Left lung (tissue), 10 donors: ENCODE results near the gene FHAD1. TPM values are rescaled to one million over a fixed set of nuclear protein-coding genes. Genes with fewer than 3 reads are reported as not detected.
A peak's percentile ranks its signal among the peaks of the same experiment; 100 is the strongest.
"Not testable (repeated sequence)": the region's sequence is repeated elsewhere in the genome, so short reads cannot be mapped to it uniquely, and the experiment has no call there.

Experiments
- ATAC-seq: fragments of 200-7000 bp; cut with Tn5 transposase; one replicate; pipeline ENCODE4 v1.9.1; 2020; ENCODE audit warnings: moderate library complexity
- DNase-seq, 4 donors: peaks; one replicate each; pipeline ENCODE4 v3.0.0-alpha.2; 2013 to 2020
- H3K27ac ChIP-seq, 2 donors: fragments of 200-600 bp; sonication (generic) in 1 of 2; one replicate each; pipeline versions ENCODE4 v1.5.0 to v1.8.0; 2020 to 2021
- H3K27me3 ChIP-seq, 2 donors: fragments of 200-600 bp; sonication (generic) in 1 of 2; one replicate each; pipeline versions ENCODE4 v1.5.0 to v1.8.0; 2020 to 2021
- H3K36me3 ChIP-seq, 2 donors: fragments of 200-600 bp; sonication (generic) in 1 of 2; one replicate each; pipeline versions ENCODE4 v1.5.0 to v1.8.0; 2020 to 2021
- H3K4me1 ChIP-seq, 2 donors: fragments of 200-600 bp; one replicate each; pipeline ENCODE4 v1.8.0; 2021
- H3K4me3 ChIP-seq, 2 donors: fragments of 200-600 bp; sonication (generic) in 1 of 2; one replicate each; pipeline versions ENCODE4 v1.5.0 to v1.8.0; 2020 to 2021; ENCODE audit warnings: mild to moderate bottlenecking in 1 of 2
- H3K9me3 ChIP-seq, 2 donors: fragments of 200-600 bp; sonication (generic) in 1 of 2; one replicate each; pipeline versions ENCODE4 v1.5.0 to v1.8.0; 2020 to 2021
- intact Hi-C, 2 donors: fragments of 100-400 bp; cut with DNase I; formaldehyde crosslinking; loops; one replicate each; pipeline versions ENCODE4 v1.11.2 to v1.14.2; 2022
- polyA plus RNA-seq, 6 donors: library from polyadenylated mRNA; unstranded; fragments of 120-200 nt; gene quantifications; one replicate each; pipeline ENCODE4 v1.2.1, GENCODE V29; 2013; ENCODE audit not compliant: insufficient read length in 6 of 6
- total RNA-seq, 2 donors: library from RNA; stranded (reverse); fragmentation: NEBNext Ultra II Directional; extraction: Animal tissue kit (Norgen Biotek cat#: 25700); gene quantifications; one replicate each; pipeline ENCODE4 v1.2.1, GENCODE V29; 2021
- TF ChIP-seq, protein P1 (sequence below), 2 donors: fragments of 200-600 bp; sonication (generic) in 1 of 2; IDR thresholded peaks; one replicate each; pipeline versions ENCODE4 v1.5.0 to v1.8.0; 2021; ENCODE audit warnings: antibody characterized with exemption in 2 of 2
- donor health status: DM: no; HTN: yes; CAD: no.
- donor health status: DM: no; HTN: no; CAD: no.

The FHAD1 gene
- total and polyA plus RNA-seq, 8 donors: 1.1 to 8.5 (median 3.9) TPM

DNA sequence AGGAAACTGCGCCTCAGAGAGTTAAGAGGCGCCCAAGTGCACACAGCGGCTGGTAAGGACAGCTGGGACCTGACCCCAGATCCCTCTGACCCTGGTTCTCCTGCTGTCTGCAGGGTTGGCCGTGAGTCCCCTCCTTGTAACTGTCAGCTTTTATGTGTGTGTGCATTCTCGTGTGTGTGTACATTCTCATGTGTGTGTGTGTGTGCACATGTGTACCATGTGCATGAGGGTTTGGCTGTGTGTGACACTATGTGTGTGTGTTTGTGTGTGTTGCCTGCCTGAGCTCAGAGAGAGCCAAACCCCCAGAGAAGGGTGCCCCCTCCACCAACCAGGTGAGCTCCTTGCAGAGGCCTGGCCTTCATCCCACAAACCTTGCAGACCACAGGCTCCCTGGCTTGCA lies 136.8 kb downstream of the FHAD1 start:
- Histone ChIP-seq H3K36me3 (no peaks in the 10 kb centered on the region), H3K27ac (no peak overlapping the region), H3K9me3 (no peaks in the 10 kb centered on the region), H3K27me3 (peaks cover 0 to 45% of the 10 kb centered on the region in 2 donors), H3K4me1 (peaks cover 5 to 14% of the 10 kb centered on the region in 2 donors), H3K4me3 (no peak overlapping the region)
- no peak for DNase-seq
- intact Hi-C loops: no loop called here
- no peak for ATAC-seq
- TF ChIP-seq, protein P1, sequence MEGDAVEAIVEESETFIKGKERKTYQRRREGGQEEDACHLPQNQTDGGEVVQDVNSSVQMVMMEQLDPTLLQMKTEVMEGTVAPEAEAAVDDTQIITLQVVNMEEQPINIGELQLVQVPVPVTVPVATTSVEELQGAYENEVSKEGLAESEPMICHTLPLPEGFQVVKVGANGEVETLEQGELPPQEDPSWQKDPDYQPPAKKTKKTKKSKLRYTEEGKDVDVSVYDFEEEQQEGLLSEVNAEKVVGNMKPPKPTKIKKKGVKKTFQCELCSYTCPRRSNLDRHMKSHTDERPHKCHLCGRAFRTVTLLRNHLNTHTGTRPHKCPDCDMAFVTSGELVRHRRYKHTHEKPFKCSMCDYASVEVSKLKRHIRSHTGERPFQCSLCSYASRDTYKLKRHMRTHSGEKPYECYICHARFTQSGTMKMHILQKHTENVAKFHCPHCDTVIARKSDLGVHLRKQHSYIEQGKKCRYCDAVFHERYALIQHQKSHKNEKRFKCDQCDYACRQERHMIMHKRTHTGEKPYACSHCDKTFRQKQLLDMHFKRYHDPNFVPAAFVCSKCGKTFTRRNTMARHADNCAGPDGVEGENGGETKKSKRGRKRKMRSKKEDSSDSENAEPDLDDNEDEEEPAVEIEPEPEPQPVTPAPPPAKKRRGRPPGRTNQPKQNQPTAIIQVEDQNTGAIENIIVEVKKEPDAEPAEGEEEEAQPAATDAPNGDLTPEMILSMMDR (IDR thresholded peaks at IDR 0.05): no peak

DNA sequence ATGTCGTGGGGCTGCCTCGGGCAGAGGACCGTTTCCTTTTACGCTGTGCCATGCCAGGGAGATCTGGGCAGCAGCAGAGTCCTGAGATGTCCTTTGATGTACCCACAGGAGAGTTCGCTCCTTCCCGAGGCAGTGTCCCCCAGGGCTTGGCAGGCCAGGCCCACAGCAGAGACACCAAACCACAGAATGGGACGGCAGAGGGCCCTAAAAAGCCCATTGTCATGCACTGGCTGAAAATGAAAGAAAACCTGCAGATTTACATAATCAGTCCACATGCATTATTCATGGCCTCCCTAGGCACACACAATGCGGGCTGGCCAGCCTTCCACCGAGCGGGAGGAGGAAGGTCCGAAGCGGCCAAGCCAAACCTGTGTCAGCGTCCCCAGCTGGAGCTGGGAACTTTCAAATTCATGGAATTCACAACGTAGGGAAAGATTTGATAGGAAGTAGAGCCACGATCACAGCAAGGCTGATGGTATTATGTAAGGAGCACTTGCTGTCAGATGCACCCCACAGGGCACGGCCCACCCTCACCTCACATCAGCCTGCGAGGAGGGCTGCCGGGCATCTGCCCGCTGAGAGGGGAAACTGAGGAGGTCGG lies 137.4 kb downstream of the FHAD1 start:
- H3K27ac ChIP-seq: no peak overlapping the region
- ATAC-seq (no peak), DNase-seq (no peak)
- intact Hi-C loops: no loop called here
- no peaks in the 10 kb centered on the region for H3K9me3 ChIP-seq
- peaks cover 5 to 14% of the 10 kb centered on the region in 2 donors for H3K4me1 ChIP-seq
- peaks cover 0 to 50% of the 10 kb centered on the region in 2 donors for H3K27me3 ChIP-seq
- H3K4me3 ChIP-seq: no peak overlapping the region
- H3K36me3 ChIP-seq: no peaks in the 10 kb centered on the region
- TF ChIP-seq, protein P1 (IDR thresholded peaks at IDR 0.05): no peak

DNA sequence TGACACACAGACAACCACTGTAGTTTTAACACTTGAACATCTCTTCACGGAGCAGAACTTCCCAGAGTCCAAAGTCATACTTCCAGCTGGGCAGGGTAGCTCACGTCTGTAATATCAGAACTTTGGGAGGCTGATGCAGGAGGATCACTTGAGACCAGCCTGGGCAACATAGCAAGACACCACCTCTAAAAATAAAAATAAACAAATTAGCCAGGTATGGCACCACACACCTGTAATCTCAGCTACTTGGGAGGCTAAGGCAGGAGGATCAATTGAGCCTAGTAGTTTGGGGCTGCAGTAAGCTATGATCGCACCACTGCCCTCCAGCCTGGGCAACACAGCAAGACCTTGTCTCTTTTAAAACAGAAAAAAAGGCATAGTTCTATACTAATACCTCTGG lies 138.4 kb downstream of the FHAD1 start:
- no peak for ATAC-seq
- peaks cover 5 to 14% of the 10 kb centered on the region in 2 donors for H3K4me1 ChIP-seq
- no peak overlapping the region for H3K27ac ChIP-seq
- H3K27me3 ChIP-seq: peaks cover 0 to 45% of the 10 kb centered on the region in 2 donors
- H3K36me3 ChIP-seq: no peaks in the 10 kb centered on the region
- no peaks in the 10 kb centered on the region for H3K9me3 ChIP-seq
- TF ChIP-seq, protein P1 (IDR thresholded peaks at IDR 0.05): no peak
- H3K4me3 ChIP-seq: no peak overlapping the region
- no peak for DNase-seq
- intact Hi-C loops: no loop called here

GRCh38 chr1:15386164-15386749 lies 139.2 kb downstream of the FHAD1 start:
- DNase-seq (peak in 1 of 4 donors; percentile 32), ATAC-seq (peak; percentile 27)
- H3K27me3 ChIP-seq: peaks cover 0 to 45% of the 10 kb centered on the region in 2 donors
- no peak overlapping the region for H3K4me3 ChIP-seq
- no peaks in the 10 kb centered on the region for H3K36me3 ChIP-seq
- TF ChIP-seq, protein P1 (IDR thresholded peaks at IDR 0.05): no peak
- peaks cover 5 to 14% of the 10 kb centered on the region in 2 donors for H3K4me1 ChIP-seq
- no peak overlapping the region for H3K27ac ChIP-seq
- intact Hi-C loops: no loop called here
- no peaks in the 10 kb centered on the region for H3K9me3 ChIP-seq

GRCh38 chr1:15388201-15388880 lies 141.3 kb downstream of the FHAD1 start:
- no peak overlapping the region for H3K4me3 ChIP-seq
- TF ChIP-seq, protein P1 (IDR thresholded peaks at IDR 0.05): no peak
- intact Hi-C loops: no loop called here

DNA sequence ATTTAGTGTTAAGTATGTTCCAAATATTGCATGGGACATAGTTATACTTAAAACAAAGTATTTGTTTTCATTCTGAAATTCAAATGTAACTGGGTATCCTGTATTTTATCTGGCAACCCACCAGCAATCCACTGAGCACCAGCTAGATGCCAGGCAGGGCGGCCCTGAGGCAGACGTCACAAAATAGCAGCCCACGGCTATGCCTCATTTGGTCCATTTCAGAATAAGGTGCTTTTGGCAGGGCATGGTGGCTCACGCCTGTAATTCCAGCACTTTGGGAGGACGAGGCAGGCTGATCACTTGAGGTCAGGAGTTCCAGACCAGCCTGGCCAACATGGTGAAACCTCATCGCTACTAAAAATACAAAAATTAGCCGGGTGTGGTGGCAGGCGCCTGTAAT lies 142.8 kb downstream of the FHAD1 start:
- H3K9me3 ChIP-seq, H3K4me1 ChIP-seq, H3K4me3 ChIP-seq, intact Hi-C loops, ATAC-seq, H3K36me3 ChIP-seq, DNase-seq, H3K27ac ChIP-seq: not testable (repeated sequence)
- peaks cover 0 to 38% of the 10 kb centered on the region in 2 donors for H3K27me3 ChIP-seq

More at GRCh38 chr1:15388201-15388880, 141.3 kb downstream of the FHAD1 start:
- DNase-seq (no peak), ATAC-seq (no peak)
- Histone ChIP-seq H3K9me3 (no peaks in the 10 kb centered on the region), H3K36me3 (no peaks in the 10 kb centered on the region), H3K4me1 (peaks cover 5 to 14% of the 10 kb centered on the region in 2 donors), H3K27ac (no peak overlapping the region), H3K27me3 (peaks cover 0 to 45% of the 10 kb centered on the region in 2 donors)
